Activated CD4-positive, alpha-beta T cell treated with anti-CD3 and anti-CD28 coated beads for 36 hours (primary cell): ENCODE measurements around the gene JUNB. TPM values are rescaled to one million over a fixed set of nuclear protein-coding genes. Genes with fewer than 3 reads are reported as not detected.

Experiments used
- ATAC-seq: fragments of 200-7000 bp; cut with Tn5 transposase; one replicate; pipeline ENCODE4 v1.10.0; 2021; ENCODE audit warnings: mild to moderate bottlenecking, moderate library complexity
- CTCF ChIA-PET: fragments of 350-600 bp; sonication (Branson Sonifier 250); formaldehyde crosslinking; loops from one replicate; lab custom pipeline; 2021; ENCODE audit warnings: antibody characterized with exemption; lab: Charles Lee
- POLR2A ChIA-PET: fragments of 350-600 bp; sonication (Branson Sonifier 250); formaldehyde crosslinking; loops from one replicate; lab custom pipeline; 2021; ENCODE audit warnings: antibody characterized with exemption, inconsistent platforms; lab: Charles Lee
- DNase-seq: peaks from one replicate; pipeline ENCODE4 v3.0.0-alpha.2; 2020
- H3K27ac Mint-ChIP-seq: one replicate; pipeline ENCODE4 v1.8.0; 2021; ENCODE audit warnings: mixed read lengths
- H3K27me3 Mint-ChIP-seq: one replicate; pipeline ENCODE4 v1.8.0; 2021; ENCODE audit warnings: mixed read lengths
- H3K36me3 Mint-ChIP-seq: one replicate; pipeline ENCODE4 v1.8.0; 2021; ENCODE audit warnings: low read depth, mixed read lengths
- H3K4me1 Mint-ChIP-seq: one replicate; pipeline ENCODE4 v1.8.0; 2021; ENCODE audit warnings: mixed read lengths
- H3K4me3 Mint-ChIP-seq: one replicate; pipeline ENCODE4 v1.8.0; 2021; ENCODE audit warnings: mild to moderate bottlenecking, moderate library complexity, mixed read lengths
- H3K9me3 Mint-ChIP-seq: one replicate; pipeline ENCODE4 v1.8.0; 2021; ENCODE audit warnings: low read depth, mixed read lengths
- intact Hi-C, 2 experiments: fragments of 100-400 bp; cut with DNase I in 1 of 2; cut with micrococcal nuclease in 1 of 2; formaldehyde crosslinking; loops; one replicate each; pipeline versions ENCODE4 v1.14.2 to v1.15.1; 2022 to 2024; cut with DNase I, micrococcal nuclease
- total RNA-seq, 2 experiments: library from RNA; stranded (reverse); gene quantifications; one replicate each; pipeline ENCODE4 v1.2.3, GENCODE V29; 2021

The JUNB gene
- total RNA-seq, 2 experiments from 2014 or later, result 375 to 412 TPM

GRCh38 chr19:12788682-12789097 lies 2.6 kb upstream of the JUNB start:
- ChIA-PET POLR2A (interaction anchor here (0.6 to 2.4 kb wide), 4 partner anchors 11 to 1573 kb away, joined by 3 to 9 read pairs (median 6); no protein-coding TSS in a partner anchor), CTCF (interaction anchor here (0.8 to 3.4 kb wide), 4 partner anchors 7 to 273 kb away, joined by 3 to 39 read pairs (median 4); no protein-coding TSS in a partner anchor)
- peak overlapping the region; percentile 92 for H3K4me3 Mint-ChIP-seq
- peak overlapping the region; percentile 98 for H3K27ac Mint-ChIP-seq
- intact Hi-C loops, result loop anchor here (2.0 to 10.0 kb wide), 3 partner anchors 1054 to 1736 kb away; partner anchors contain the start of gene TECR (in 1 of the 2)
- H3K4me1 Mint-ChIP-seq, result peaks cover 18% of the 10 kb centered on the region
- no peaks in the 10 kb centered on the region for H3K27me3 Mint-ChIP-seq
- no peak for ATAC-seq
- no peaks in the 10 kb centered on the region for H3K9me3 Mint-ChIP-seq
- peaks cover 15% of the 10 kb centered on the region for H3K36me3 Mint-ChIP-seq
- peak; percentile 74 for DNase-seq

DNA sequence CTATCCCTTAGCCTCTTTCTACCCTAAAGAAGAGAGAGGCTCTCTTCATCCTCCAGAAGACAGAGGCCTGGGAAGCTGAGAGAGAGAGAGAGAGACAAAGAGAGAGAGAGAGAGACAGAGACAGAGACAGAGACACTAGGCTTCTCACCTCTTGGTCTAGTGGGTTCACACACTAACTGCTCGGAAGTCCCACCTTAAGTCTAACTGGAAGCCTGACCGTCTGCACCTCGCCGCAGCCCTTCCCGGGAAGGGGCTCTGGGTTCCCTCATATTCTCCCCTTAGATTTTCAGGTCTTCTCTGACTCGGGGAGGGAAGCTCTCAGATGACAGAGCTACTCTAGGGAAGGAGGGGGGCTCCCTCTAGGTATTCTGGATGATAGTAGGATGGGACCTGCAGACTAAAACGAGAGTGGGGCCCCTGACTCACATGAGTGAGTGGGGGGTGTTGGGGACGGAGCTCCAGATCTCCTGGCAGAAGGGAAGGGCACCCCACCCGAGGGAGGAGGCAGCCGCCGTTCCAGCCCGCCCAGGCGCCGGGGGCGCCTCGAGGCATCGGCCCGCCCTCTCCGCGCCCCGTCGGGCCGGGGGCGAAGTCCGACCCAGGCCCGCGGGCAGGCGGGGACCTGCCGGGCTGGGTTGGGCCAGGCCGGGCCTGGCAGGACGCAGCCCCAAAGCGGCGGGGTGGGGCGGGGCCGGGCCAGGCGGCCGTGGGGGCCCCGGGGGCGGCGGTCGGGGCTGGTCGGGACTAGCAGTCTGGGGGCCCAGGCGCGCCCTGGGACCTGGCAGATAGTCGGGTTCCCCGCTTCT lies 2.0 kb upstream of the JUNB start:
- peaks cover 18% of the 10 kb centered on the region for H3K36me3 Mint-ChIP-seq
- ChIA-PET POLR2A (interaction anchor here (0.7 to 2.4 kb wide), 4 partner anchors 11 to 149 kb away, joined by 3 to 9 read pairs (median 6); no protein-coding TSS in a partner anchor), CTCF (interaction anchor here (0.6 to 3.4 kb wide), 4 partner anchors 9 to 272 kb away, joined by 3 to 39 read pairs (median 4); no protein-coding TSS in a partner anchor)
- H3K4me3 Mint-ChIP-seq, result peak overlapping the region; percentile 92
- H3K27me3 Mint-ChIP-seq, result no peaks in the 10 kb centered on the region
- DNase-seq, result peak; percentile 67
- ATAC-seq, result no peak
- H3K4me1 Mint-ChIP-seq, result peaks cover 21% of the 10 kb centered on the region
- H3K27ac Mint-ChIP-seq, result peak overlapping the region; percentile 98
- intact Hi-C loops, result loop anchor here (2.0 to 10.0 kb wide), 3 partner anchors 1054 to 1736 kb away; partner anchors contain the start of gene TECR (in 1 of the 2)
- H3K9me3 Mint-ChIP-seq, result no peaks in the 10 kb centered on the region

- DNase-seq, result peak; percentile 99
- CTCF ChIA-PET, result interaction anchor here (0.6 to 15.0 kb wide), 4 partner anchors 12 to 149 kb away, joined by 3 to 451 read pairs (median 162); partner anchors contain the start of gene HOOK2
- H3K27me3 Mint-ChIP-seq, result no peaks in the 10 kb centered on the region
- H3K9me3 Mint-ChIP-seq, result no peaks in the 10 kb centered on the region
- H3K4me3 Mint-ChIP-seq, result peak overlapping the region; percentile 92
- intact Hi-C loops, result loop anchor here (1.0 to 10.0 kb wide), 13 partner anchors 8 to 1828 kb away; partner anchors contain the start of genes TECR (in 2 of the 2), ADGRE5 (in 1 of the 2), CALR (in 1 of the 2) and IER2 (in 1 of the 2)
- peaks cover 18% of the 10 kb centered on the region for H3K36me3 Mint-ChIP-seq
- POLR2A ChIA-PET, result interaction anchor here (0.8 to 3.1 kb wide), 4 partner anchors 12 to 150 kb away, joined by 4 to 40 read pairs (median 8); no protein-coding TSS in a partner anchor
- ATAC-seq, result peak; percentile 48
- H3K4me1 Mint-ChIP-seq, result peaks cover 28% of the 10 kb centered on the region
- H3K27ac Mint-ChIP-seq, result peak overlapping the region; percentile 98
Observed at GRCh38 chr19:12789904-12790619, 1.2 kb upstream of the JUNB start.

DNA sequence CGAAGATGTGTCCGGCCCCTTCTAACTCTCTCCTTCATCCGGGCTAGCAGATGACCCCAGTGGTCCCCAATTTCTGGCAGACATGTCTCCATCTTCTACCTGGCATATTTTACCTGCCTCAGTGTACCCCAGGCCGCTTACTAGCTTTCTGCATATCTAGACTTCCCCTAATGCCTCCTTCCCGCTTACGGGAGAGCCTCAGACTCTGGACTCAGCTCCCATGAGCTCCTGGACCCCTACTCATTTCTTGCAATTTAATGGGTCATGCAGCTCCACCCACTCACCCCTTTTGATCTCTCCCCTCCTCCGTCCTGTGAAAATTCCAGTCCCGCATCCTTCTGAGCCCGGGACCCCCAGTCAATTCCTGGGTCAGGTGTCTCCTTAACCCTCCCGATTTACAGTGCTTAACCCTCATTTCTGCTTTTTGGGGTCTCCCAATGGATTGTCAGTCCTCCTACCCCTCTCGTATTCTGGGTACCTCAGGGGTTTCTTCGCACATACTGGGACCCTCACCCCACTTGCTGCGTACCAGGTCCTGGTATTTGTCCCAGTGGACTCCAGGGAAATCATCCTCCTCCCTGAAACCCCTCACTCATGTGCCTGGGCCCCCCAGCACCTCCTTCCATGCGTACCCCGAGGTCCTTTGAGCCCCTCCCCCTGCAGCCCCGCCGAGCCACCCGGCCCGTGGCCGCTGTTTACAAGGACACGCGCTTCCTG lies 500 bp upstream of the JUNB start:
- CTCF ChIA-PET, result interaction anchor here (0.6 to 15.0 kb wide), 5 partner anchors 13 to 362 kb away, joined by 3 to 451 read pairs (median 3); partner anchors contain the start of gene HOOK2
- H3K4me1 Mint-ChIP-seq, result peaks cover 31% of the 10 kb centered on the region
- H3K9me3 Mint-ChIP-seq, result no peaks in the 10 kb centered on the region
- DNase-seq (peak; percentile 46), ATAC-seq (no peak)
- peaks cover 19% of the 10 kb centered on the region for H3K36me3 Mint-ChIP-seq
- peak overlapping the region; percentile 98 for H3K27ac Mint-ChIP-seq
- POLR2A ChIA-PET, result interaction anchor here (0.6 to 3.1 kb wide), 11 partner anchors 8 to 1291 kb away, joined by 3 to 53 read pairs (median 9); partner anchors contain the start of genes DHPS, GCDH, GET3 and RNASEH2A
- H3K27me3 Mint-ChIP-seq, result no peaks in the 10 kb centered on the region
- H3K4me3 Mint-ChIP-seq, result peak overlapping the region; percentile 92
- intact Hi-C loops, result loop anchor here (1.0 to 10.0 kb wide), 12 partner anchors 8 to 1828 kb away; partner anchors contain the start of genes ADGRE5 (in 1 of the 2), CALR (in 1 of the 2), IER2 (in 1 of the 2) and NACC1 (in 1 of the 2)

DNA sequence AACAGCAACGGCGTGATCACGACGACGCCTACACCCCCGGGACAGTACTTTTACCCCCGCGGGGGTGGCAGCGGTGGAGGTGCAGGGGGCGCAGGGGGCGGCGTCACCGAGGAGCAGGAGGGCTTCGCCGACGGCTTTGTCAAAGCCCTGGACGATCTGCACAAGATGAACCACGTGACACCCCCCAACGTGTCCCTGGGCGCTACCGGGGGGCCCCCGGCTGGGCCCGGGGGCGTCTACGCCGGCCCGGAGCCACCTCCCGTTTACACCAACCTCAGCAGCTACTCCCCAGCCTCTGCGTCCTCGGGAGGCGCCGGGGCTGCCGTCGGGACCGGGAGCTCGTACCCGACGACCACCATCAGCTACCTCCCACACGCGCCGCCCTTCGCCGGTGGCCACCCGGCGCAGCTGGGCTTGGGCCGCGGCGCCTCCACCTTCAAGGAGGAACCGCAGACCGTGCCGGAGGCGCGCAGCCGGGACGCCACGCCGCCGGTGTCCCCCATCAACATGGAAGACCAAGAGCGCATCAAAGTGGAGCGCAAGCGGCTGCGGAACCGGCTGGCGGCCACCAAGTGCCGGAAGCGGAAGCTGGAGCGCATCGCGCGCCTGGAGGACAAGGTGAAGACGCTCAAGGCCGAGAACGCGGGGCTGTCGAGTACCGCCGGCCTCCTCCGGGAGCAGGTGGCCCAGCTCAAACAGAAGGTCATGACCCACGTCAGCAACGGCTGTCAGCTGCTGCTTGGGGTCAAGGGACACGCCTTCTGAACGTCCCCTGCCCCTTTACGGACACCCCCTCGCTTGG lies 966 bp downstream of the JUNB start:
- intact Hi-C loops, result loop anchor here (1.0 to 10.0 kb wide), 9 partner anchors 60 to 1830 kb away; partner anchors contain the start of genes CALR (in 2 of the 2), ADGRE5 (in 1 of the 2), IER2 (in 1 of the 2) and NACC1 (in 1 of the 2)
- peaks cover 25% of the 10 kb centered on the region for H3K36me3 Mint-ChIP-seq
- ChIA-PET POLR2A (interaction anchor here (0.6 to 3.1 kb wide), 14 partner anchors 9 to 360 kb away, joined by 3 to 53 read pairs (median 8); partner anchors contain the start of genes DHPS, GET3, MAN2B1 and RNASEH2A), CTCF (interaction anchor here (1.0 to 15.0 kb wide), 8 partner anchors 10 to 360 kb away, joined by 3 to 451 read pairs (median 4); partner anchors contain the start of genes GET3, HOOK2, PRDX2 and THSD8)
- peak overlapping the region; percentile 92 for H3K4me3 Mint-ChIP-seq
- peak; percentile 89 for DNase-seq
- no peaks in the 10 kb centered on the region for H3K27me3 Mint-ChIP-seq
- H3K4me1 Mint-ChIP-seq, result peaks cover 38% of the 10 kb centered on the region
- H3K27ac Mint-ChIP-seq, result peak overlapping the region; percentile 98
- H3K9me3 Mint-ChIP-seq, result no peaks in the 10 kb centered on the region
- no peak for ATAC-seq

GRCh38 chr19:12792853-12793289 lies 1.6 kb downstream of the JUNB start:
- H3K27me3 Mint-ChIP-seq, result no peaks in the 10 kb centered on the region
- peak overlapping the region; percentile 98 for H3K27ac Mint-ChIP-seq
- peak overlapping the region; percentile 92 for H3K4me3 Mint-ChIP-seq
- CTCF ChIA-PET, result interaction anchor here (1.1 to 15.0 kb wide), 7 partner anchors 9 to 92 kb away, joined by 3 to 451 read pairs (median 4); partner anchors contain the start of genes GET3, HOOK2, PRDX2 and THSD8
- peaks cover 25% of the 10 kb centered on the region for H3K36me3 Mint-ChIP-seq
- H3K9me3 Mint-ChIP-seq, result no peaks in the 10 kb centered on the region
- H3K4me1 Mint-ChIP-seq, result peaks cover 38% of the 10 kb centered on the region
- ATAC-seq (no peak), DNase-seq (no peak)
- POLR2A ChIA-PET, result interaction anchor here (0.5 to 3.1 kb wide), 13 partner anchors 10 to 126 kb away, joined by 3 to 53 read pairs (median 5); partner anchors contain the start of genes GET3, MAN2B1, RNASEH2A and TNPO2
- intact Hi-C loops, result loop anchor here (1.0 to 10.0 kb wide), 13 partner anchors 13 to 1831 kb away; partner anchors contain the start of genes CALR (in 2 of the 2), TRIR (in 2 of the 2), ADGRE5 (in 1 of the 2) and DHPS (in 1 of the 2)

DNA sequence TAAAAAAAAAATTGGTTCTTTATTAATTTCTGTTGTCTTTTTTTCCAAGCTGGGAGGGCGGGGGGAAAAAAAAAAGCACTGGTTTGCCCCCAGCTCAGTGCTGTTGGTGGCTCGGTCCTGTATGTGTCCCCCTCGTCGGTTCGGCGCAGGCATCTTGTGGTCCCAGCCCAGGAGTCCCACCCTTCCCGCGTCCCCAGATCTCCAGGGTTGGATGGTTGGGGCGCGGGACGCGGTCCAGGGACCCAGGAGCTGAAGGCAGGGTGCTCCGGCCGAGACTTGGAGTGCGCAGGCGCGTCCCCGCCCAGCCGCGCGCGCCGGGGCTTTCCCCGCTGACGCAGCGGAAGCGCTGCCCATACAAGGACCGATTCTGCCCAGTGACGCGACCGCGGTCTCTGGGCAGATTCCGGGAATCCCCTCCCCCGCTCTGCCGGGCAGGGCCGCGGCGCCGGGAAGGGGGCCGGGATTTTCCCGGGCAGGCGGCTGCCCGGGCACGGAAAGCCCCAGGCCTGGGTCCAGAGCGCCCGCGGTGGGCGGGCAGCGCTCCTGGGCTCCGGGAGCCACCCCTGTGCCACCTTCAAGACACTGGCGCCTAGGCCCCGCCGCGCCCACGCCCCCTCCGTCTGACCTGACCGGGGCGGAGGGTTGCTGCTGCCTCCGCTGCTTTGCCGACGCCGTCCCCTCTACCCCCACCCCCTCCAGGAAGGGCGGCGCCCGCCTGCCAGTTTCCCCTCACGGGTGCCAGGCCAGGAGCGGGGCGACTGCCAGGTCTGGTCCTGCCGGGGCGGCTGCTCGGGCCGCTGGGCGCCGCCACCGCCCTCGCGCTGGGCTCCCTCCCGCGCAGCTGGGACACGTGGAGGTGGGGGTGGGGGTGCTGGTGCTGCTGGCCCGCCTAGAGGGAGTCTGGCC lies 2.3 kb downstream of the JUNB start:
- peak overlapping the region; percentile 98 for H3K27ac Mint-ChIP-seq
- no peaks in the 10 kb centered on the region for H3K27me3 Mint-ChIP-seq
- intact Hi-C loops, result loop anchor here (1.0 to 10.0 kb wide), 12 partner anchors 13 to 1831 kb away; partner anchors contain the start of genes TRIR (in 2 of the 2), ADGRE5 (in 1 of the 2), CALR (in 1 of the 2) and DHPS (in 1 of the 2)
- peaks cover 25% of the 10 kb centered on the region for H3K36me3 Mint-ChIP-seq
- peaks cover 35% of the 10 kb centered on the region for H3K4me1 Mint-ChIP-seq
- DNase-seq (peak; percentile 96), ATAC-seq (peak; percentile 25)
- H3K4me3 Mint-ChIP-seq, result peak overlapping the region; percentile 92
- ChIA-PET POLR2A (interaction anchor here (0.5 to 3.1 kb wide), 12 partner anchors 11 to 115 kb away, joined by 3 to 53 read pairs (median 5); partner anchors contain the start of genes RNASEH2A and TNPO2), CTCF (interaction anchor here (1.0 to 15.0 kb wide), 8 partner anchors 16 to 92 kb away, joined by 3 to 451 read pairs (median 4); partner anchors contain the start of genes GET3, HOOK2 and TNPO2)
- no peaks in the 10 kb centered on the region for H3K9me3 Mint-ChIP-seq
